CD4-positive, alpha-beta T cell treated with Interleukin-10 for 1 hour (primary cell): ENCODE data around the gene SLC6A11.

ENCODE experiments used
- DNase-seq: peaks from one replicate; pipeline ENCODE4 v3.0.0-alpha.2; 2020

SLC6A11 gene

GRCh38 chr3:10890665-10891064 is 74.6 kb downstream of the SLC6A11 start:
- DNase-seq: no peak

GRCh38 chr3:10892622-10893021 is 76.6 kb downstream of the SLC6A11 start:
- DNase-seq: no peak

- no peak for DNase-seq
These were observed 85.4 kb downstream of the SLC6A11 start for GRCh38 chr3:10901296-10901945.

- DNase-seq: no peak
These were observed 91.2 kb downstream of the SLC6A11 start for GRCh38 chr3:10907262-10907661.

GRCh38 chr3:10910367-10910766 is 94.3 kb downstream of the SLC6A11 start:
- no peak for DNase-seq

GRCh38 chr3:10911350-10912002 is 95.4 kb downstream of the SLC6A11 start:
- no peak for DNase-seq

- DNase-seq: no peak
These were observed 96.8 kb downstream of the SLC6A11 start for GRCh38 chr3:10912786-10913185.

- no peak for DNase-seq
These were observed 99.3 kb downstream of the SLC6A11 start for GRCh38 chr3:10915376-10915775.

GRCh38 chr3:10917176-10917575 is 101.1 kb downstream of the SLC6A11 start:
- DNase-seq: no peak

- no peak for DNase-seq
These were observed 102.0 kb downstream of the SLC6A11 start for GRCh38 chr3:10918011-10918410.

GRCh38 chr3:10919636-10920035 is 103.6 kb downstream of the SLC6A11 start:
- no peak for DNase-seq

GRCh38 chr3:10925436-10926255 is 109.6 kb downstream of the SLC6A11 start:
- DNase-seq: no peak

- no peak for DNase-seq
These were observed 110.3 kb downstream of the SLC6A11 start for GRCh38 chr3:10926256-10926810.

GRCh38 chr3:10926811-10927521 is 110.9 kb downstream of the SLC6A11 start:
- DNase-seq: no peak

- no peak for DNase-seq
These were observed 111.5 kb downstream of the SLC6A11 start for GRCh38 chr3:10927551-10927950.

GRCh38 chr3:10928407-10928960 is 112.5 kb downstream of the SLC6A11 start:
- no peak for DNase-seq

GRCh38 chr3:10928961-10929471 is 113.0 kb downstream of the SLC6A11 start:
- no peak for DNase-seq

GRCh38 chr3:10929978-10930665 is 114.1 kb downstream of the SLC6A11 start:
- DNase-seq: no peak

GRCh38 chr3:10930666-10931040 is 114.6 kb downstream of the SLC6A11 start:
- DNase-seq: no peak

GRCh38 chr3:10932596-10932995 is 116.6 kb downstream of the SLC6A11 start:
- DNase-seq: no peak

GRCh38 chr3:10933021-10933420 is 117.0 kb downstream of the SLC6A11 start:
- DNase-seq: no peak

GRCh38 chr3:10933470-10933804 is 117.4 kb downstream of the SLC6A11 start:
- DNase-seq: no peak
